ENCODE results near the gene APELA.
"Not testable (repeated sequence)": the region's sequence is repeated elsewhere in the genome, so short reads cannot be mapped to it uniquely, and the experiment has no call there.

The APELA gene

DNA sequence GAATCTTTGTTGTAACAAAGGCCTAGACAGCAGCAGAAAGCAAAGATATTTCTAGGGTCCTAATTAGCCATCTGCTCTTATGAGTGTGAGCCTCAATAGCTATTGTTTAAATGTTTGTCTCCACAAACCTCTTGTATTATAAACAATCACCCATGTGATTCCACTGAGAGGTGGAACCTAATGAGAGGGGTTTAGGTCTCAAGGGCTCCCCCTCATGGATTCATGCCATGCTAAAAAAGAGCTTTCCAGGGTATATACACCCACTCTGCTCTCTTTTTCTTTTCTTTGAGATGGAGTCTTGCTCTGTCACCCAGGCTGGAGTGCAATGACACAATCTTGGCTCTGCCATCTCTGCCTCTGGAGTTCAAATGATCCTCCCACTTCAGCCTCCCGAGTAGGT, 58.4 kb downstream of the APELA start:
- Histone ChIP-seq H3K4me1 (0 out of 2 replicates have a peak, but pooled peaks cover 2% of the 10 kb centered on the region), H3K36me3 (replicated peaks) (no peaks in the 10 kb centered on the region), H3K27me3 (ENCODE audit: low read depth) (no peaks in the 10 kb centered on the region), H3K4me3 (no peak overlapping the region), H3K9me3 (no peaks in the 10 kb centered on the region)
- in situ Hi-C loops (cut with MboI; ENCODE audit: low sequenced_read_pairs): no loop called here
- peak; percentile 61 to 66 for DNase-seq (ENCODE audit: low spot score in 2 of 2)

DNA sequence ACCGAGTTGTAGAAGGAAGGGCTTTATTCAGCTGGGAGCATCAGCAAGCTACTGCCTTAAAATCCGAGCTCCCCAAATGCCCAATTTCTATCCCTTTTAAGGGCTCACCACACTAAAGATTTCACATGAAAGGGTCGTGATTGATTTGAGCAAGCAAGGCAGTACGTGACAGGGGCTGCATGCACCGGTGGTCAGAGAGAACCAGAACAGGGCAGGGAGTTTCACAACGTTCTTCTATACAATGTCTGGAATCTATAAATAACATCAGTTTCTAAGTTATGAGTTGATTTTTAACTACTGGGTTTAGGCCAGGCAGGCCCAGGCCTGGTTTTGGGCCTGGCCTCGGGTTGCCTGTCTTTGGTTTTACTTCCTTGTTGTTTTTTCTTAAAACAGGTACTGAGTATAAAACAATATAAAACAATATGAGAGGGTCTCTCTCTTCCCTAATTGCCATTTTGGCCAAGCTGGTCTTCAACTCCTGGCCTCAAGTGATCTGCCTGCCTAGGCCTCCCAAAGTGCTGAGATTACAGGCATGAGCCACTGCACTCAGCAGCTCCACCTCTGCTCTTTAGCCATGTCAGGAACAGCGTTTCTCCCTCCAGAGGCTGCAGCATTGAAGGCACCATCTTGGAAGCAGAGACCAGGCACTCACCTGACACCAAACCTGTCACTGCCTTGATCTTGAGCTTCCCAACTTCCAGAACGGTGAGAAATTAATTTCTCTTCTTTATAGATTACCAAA, 59.1 kb downstream of the APELA start:
- H3K9me3 ChIP-seq; in situ Hi-C loops (cut with MboI; ENCODE audit: low sequenced_read_pairs); H3K27me3 ChIP-seq (ENCODE audit: low read depth); H3K4me3 ChIP-seq; H3K36me3 ChIP-seq (replicated peaks); DNase-seq (ENCODE audit: low spot score in 2 of 2); H3K4me1 ChIP-seq: not testable (repeated sequence)

DNA sequence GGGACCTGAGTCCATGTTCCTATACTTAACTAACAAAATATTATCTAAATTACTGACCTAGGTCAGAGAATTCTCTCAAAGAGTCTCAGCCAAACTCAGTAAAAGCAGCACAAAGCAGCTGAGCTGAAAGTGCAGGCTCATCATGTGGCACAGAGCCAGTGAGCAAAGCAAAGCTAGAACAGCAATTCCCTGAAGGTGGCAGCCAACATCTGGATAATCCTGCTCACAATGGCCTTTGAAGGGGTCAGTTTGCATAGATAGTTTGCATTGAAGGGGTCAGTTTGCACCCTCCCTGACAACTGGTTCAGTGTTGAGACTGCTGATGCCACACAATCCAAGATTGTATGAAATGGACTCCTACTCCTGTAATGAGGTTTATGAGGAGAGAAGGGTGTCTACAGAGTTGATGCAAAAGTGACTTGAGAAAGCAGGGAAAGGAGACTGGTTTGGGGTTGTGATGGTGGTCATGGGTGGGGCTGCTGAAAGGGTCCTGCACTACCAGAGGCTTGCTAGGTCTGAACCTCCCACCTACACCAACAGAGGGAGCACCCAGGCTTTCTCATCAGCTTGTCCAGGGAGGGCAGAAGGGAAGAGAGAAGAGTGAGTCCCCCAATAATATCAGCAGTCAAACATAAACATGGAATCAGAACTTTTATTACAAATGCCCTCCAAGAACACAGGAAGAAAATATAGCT, 60.7 kb downstream of the APELA start:
- Histone ChIP-seq H3K4me1 (0 out of 2 replicates have a peak, but pooled peaks cover 2% of the 10 kb centered on the region), H3K36me3 (replicated peaks) (no peaks in the 10 kb centered on the region), H3K27me3 (ENCODE audit: low read depth) (no peaks in the 10 kb centered on the region), H3K9me3 (no peaks in the 10 kb centered on the region), H3K4me3 (no peak overlapping the region)
- in situ Hi-C loops (cut with MboI; ENCODE audit: low sequenced_read_pairs): no loop called here
- DNase-seq (ENCODE audit: low spot score in 2 of 2): peak in 1 of 2 experiments; percentile 48

DNA sequence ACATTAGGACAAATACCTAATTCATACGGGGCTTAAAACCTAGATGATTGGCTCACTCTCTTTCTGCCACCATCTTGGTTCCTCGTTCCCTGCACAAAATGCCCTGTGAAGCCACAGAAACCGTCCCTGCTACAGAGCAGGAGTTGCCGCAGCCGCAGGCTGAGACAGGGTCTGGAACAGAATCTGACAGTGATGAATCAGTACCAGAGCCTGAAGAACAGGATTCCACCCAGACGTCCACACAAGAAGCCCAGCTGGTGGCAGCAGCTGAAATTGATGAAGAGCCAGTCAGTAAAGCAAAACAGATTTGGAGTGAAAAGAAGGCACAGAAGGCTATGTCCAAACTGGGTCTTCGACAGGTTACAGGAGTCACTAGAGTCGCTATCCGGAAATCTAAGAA, 66.2 kb downstream of the APELA start:
- no peak overlapping the region for H3K4me3 ChIP-seq
- no peak for DNase-seq (ENCODE audit: low spot score in 2 of 2)
- no peaks in the 10 kb centered on the region for H3K9me3 ChIP-seq
- no peaks in the 10 kb centered on the region for H3K4me1 ChIP-seq
- H3K36me3 ChIP-seq (replicated peaks): no peaks in the 10 kb centered on the region
- H3K27me3 ChIP-seq (ENCODE audit: low read depth): no peaks in the 10 kb centered on the region
- in situ Hi-C loops (cut with MboI; ENCODE audit: low sequenced_read_pairs): no loop called here

DNA sequence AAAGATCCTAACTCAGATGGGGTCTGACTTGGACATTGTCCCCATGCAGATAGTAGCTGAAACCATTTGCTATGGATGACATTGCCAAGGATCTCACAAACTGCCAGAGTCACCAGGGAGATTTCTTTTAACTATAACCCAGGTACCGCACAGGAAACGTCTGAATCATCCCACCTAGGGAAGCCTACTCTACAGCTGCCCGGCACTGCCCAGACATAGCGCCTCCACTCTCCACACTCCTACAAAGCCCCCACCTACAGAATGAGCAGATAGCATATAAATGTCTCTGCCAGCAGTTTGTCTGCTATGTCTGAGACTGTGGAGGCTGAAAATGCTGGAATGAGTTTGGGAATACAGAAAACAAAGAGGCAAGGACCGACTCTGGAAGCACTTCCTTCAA, 68.2 kb downstream of the APELA start:
- DNase-seq (ENCODE audit: low spot score in 2 of 2): no peak
- Histone ChIP-seq H3K4me1 (no peaks in the 10 kb centered on the region), H3K27me3 (ENCODE audit: low read depth) (no peaks in the 10 kb centered on the region), H3K36me3 (replicated peaks) (no peaks in the 10 kb centered on the region), H3K4me3 (no peak overlapping the region), H3K9me3 (no peaks in the 10 kb centered on the region)
- in situ Hi-C loops (cut with MboI; ENCODE audit: low sequenced_read_pairs): no loop called here

DNA sequence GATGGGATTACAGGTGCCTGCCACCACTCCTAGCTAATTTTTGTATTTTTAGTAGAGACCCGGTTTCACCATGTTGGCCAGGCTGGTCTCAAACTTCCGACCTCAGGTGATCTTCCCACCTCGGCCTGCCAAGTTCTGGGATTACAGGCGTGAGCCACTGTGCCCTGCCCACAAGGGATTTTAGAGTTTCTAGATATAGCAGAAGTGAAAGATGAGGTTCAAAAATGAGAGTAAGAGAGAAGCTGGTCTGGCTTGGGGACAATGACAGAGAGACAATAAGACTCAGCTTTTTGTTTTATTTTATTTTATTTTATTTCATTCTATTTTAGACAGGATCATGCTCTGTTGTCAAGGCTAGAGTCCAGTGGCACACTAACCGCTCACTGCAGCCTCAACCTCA, 69.8 kb downstream of the APELA start:
- Histone ChIP-seq H3K36me3 (replicated peaks) (no peaks in the 10 kb centered on the region), H3K27me3 (ENCODE audit: low read depth) (no peaks in the 10 kb centered on the region), H3K4me3 (no peak overlapping the region), H3K4me1 (no peaks in the 10 kb centered on the region), H3K9me3 (no peaks in the 10 kb centered on the region)
- DNase-seq (ENCODE audit: low spot score in 2 of 2): no peak
- in situ Hi-C loops (cut with MboI; ENCODE audit: low sequenced_read_pairs): no loop called here
